Measurements from ENCODE around the gene ETV3. TPM values are rescaled to one million over a fixed set of nuclear protein-coding genes. Genes with fewer than 3 reads are reported as not detected.

ETV3 gene
- total and polyA plus RNA-seq, 2 of the 13 experiments (the other 11 are each of a cell fraction or from before 2014, with no cell fraction given) = 4.2 to 5.8 TPM

- 0 out of 4 replicates have a peak, but pooled peaks of 1 of the 2 experiments have one; percentile 40 for TF ChIP-seq NR2F1 (CRISPR knock-in tag; IDR thresholded peaks at IDR 0.05)
- no peak for TF ChIP-seq CEBPG (CRISPR knock-in tag; IDR thresholded peaks at IDR 0.05)
- peak; percentile 50; the same call in 1 of the 2 replicates for TF ChIP-seq ZBTB7B (CRISPR knock-in tag; IDR thresholded peaks at IDR 0.05)
- no peak for TF ChIP-seq ZSCAN30 (CRISPR knock-in tag; IDR thresholded peaks at IDR 0.05)
- TF ChIP-seq E2F1 (CRISPR knock-in tag; IDR thresholded peaks at IDR 0.05) = no peak
- no peak for TF ChIP-seq ZNF496 (CRISPR knock-in tag; IDR thresholded peaks at IDR 0.05; ENCODE audit: insufficient replicate concordance)
- 0 out of 2 replicates have a peak, but pooled peaks have one; percentile 23 for TF ChIP-seq ZNF430 (CRISPR knock-in tag; IDR thresholded peaks at IDR 0.05)
- TF ChIP-seq HNF4A (CRISPR knock-in tag; IDR thresholded peaks at IDR 0.05) = peak; percentile 86
- no peak; the same call in 1 of the 2 replicates for TF ChIP-seq ETV5 (CRISPR knock-in tag; IDR thresholded peaks at IDR 0.05; ENCODE audit: borderline replicate concordance)
- no peak for TF ChIP-seq GPBP1L1 (CRISPR knock-in tag; IDR thresholded peaks at IDR 0.05)
- peak; percentile 36; the same call in 1 of the 2 replicates for TF ChIP-seq NR2F2 (IDR thresholded peaks at IDR 0.05; ENCODE audit: borderline replicate concordance, low read depth)
- TF ChIP-seq NFE2L1 (CRISPR knock-in tag; IDR thresholded peaks at IDR 0.05; ENCODE audit: borderline replicate concordance) = no peak
- no peak for TF ChIP-seq KDM5A (IDR thresholded peaks at IDR 0.05; ENCODE audit: borderline replicate concordance, low read length)
- TF ChIP-seq, protein P1, sequence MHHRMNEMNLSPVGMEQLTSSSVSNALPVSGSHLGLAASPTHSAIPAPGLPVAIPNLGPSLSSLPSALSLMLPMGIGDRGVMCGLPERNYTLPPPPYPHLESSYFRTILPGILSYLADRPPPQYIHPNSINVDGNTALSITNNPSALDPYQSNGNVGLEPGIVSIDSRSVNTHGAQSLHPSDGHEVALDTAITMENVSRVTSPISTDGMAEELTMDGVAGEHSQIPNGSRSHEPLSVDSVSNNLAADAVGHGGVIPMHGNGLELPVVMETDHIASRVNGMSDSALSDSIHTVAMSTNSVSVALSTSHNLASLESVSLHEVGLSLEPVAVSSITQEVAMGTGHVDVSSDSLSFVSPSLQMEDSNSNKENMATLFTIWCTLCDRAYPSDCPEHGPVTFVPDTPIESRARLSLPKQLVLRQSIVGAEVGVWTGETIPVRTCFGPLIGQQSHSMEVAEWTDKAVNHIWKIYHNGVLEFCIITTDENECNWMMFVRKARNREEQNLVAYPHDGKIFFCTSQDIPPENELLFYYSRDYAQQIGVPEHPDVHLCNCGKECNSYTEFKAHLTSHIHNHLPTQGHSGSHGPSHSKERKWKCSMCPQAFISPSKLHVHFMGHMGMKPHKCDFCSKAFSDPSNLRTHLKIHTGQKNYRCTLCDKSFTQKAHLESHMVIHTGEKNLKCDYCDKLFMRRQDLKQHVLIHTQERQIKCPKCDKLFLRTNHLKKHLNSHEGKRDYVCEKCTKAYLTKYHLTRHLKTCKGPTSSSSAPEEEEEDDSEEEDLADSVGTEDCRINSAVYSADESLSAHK (CRISPR knock-in tag; IDR thresholded peaks at IDR 0.05; ENCODE audit: borderline replicate concordance) = no peak
- TF ChIP-seq, protein P2, sequence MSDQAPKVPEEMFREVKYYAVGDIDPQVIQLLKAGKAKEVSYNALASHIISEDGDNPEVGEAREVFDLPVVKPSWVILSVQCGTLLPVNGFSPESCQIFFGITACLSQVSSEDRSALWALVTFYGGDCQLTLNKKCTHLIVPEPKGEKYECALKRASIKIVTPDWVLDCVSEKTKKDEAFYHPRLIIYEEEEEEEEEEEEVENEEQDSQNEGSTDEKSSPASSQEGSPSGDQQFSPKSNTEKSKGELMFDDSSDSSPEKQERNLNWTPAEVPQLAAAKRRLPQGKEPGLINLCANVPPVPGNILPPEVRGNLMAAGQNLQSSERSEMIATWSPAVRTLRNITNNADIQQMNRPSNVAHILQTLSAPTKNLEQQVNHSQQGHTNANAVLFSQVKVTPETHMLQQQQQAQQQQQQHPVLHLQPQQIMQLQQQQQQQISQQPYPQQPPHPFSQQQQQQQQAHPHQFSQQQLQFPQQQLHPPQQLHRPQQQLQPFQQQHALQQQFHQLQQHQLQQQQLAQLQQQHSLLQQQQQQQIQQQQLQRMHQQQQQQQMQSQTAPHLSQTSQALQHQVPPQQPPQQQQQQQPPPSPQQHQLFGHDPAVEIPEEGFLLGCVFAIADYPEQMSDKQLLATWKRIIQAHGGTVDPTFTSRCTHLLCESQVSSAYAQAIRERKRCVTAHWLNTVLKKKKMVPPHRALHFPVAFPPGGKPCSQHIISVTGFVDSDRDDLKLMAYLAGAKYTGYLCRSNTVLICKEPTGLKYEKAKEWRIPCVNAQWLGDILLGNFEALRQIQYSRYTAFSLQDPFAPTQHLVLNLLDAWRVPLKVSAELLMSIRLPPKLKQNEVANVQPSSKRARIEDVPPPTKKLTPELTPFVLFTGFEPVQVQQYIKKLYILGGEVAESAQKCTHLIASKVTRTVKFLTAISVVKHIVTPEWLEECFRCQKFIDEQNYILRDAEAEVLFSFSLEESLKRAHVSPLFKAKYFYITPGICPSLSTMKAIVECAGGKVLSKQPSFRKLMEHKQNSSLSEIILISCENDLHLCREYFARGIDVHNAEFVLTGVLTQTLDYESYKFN (CRISPR knock-in tag; conservative IDR thresholded peaks at IDR 0.05) = peak; percentile 54
- no peak for TF ChIP-seq ZNF362 (CRISPR knock-in tag; IDR thresholded peaks at IDR 0.05; ENCODE audit: borderline replicate concordance)
- peak; percentile 19 for TF ChIP-seq XRCC5 (optimal IDR thresholded peaks at IDR 0.05; ENCODE audit: low read length)
- no peak for TF ChIP-seq STAG1 (CRISPR knock-in tag; IDR thresholded peaks at IDR 0.05)
- TF ChIP-seq ZC3H13 (CRISPR knock-in tag; IDR thresholded peaks at IDR 0.05) = no peak
- TF ChIP-seq GABPB1 (CRISPR knock-in tag; IDR thresholded peaks at IDR 0.05) = 0 out of 2 replicates have a peak, but pooled peaks have one; percentile 36
Measured at GRCh38 chr1:157154940-157155514, 16.8 kb upstream of the ETV3 start (continued).
